ENCODE data around the gene HTR3E. TPM values are rescaled to one million over a fixed set of nuclear protein-coding genes. Genes with fewer than 3 reads are reported as not detected.
"Not testable (repeated sequence)": the region's sequence is repeated elsewhere in the genome, so short reads cannot be mapped to it uniquely, and the experiment has no call there.

HTR3E gene
- total and polyA plus RNA-seq, 10 donors = not detected

DNA sequence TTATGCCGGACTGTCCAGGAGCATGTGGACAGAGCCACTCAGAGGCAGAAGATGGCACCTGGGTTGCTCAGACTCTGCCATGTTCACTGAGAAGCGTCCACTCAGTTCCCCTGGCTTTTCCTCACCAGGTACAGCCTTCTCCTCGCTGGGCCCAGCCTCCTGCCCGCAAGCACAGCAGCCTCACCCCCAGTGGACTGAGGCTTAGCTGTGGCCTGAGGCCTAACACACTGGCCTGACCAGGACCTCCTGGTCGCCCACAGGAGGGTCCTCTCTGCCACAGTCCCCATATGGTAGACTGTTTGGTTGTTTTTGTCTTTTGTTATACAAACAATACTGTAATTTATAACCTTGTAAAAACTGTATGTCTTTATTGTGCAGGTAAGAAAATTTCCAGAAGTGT, 28.5 kb upstream of the HTR3E start:
- no peak overlapping the region for H3K27ac ChIP-seq
- TF ChIP-seq POLR2AphosphoS5 (IDR thresholded peaks at IDR 0.05) (no peak), POLR2A (IDR thresholded peaks at IDR 0.05) (no peak)
- TF ChIP-seq, protein P1, sequence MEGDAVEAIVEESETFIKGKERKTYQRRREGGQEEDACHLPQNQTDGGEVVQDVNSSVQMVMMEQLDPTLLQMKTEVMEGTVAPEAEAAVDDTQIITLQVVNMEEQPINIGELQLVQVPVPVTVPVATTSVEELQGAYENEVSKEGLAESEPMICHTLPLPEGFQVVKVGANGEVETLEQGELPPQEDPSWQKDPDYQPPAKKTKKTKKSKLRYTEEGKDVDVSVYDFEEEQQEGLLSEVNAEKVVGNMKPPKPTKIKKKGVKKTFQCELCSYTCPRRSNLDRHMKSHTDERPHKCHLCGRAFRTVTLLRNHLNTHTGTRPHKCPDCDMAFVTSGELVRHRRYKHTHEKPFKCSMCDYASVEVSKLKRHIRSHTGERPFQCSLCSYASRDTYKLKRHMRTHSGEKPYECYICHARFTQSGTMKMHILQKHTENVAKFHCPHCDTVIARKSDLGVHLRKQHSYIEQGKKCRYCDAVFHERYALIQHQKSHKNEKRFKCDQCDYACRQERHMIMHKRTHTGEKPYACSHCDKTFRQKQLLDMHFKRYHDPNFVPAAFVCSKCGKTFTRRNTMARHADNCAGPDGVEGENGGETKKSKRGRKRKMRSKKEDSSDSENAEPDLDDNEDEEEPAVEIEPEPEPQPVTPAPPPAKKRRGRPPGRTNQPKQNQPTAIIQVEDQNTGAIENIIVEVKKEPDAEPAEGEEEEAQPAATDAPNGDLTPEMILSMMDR (IDR thresholded peaks at IDR 0.05 in 8 of 11, conservative IDR thresholded peaks at IDR 0.05 in 3 of 11) = no peak
- peaks cover 0 to 4% (median 0%) of the 10 kb centered on the region in 7 donors for H3K27me3 ChIP-seq (replicated peaks in 1 of 7)
- H3K9me3 ChIP-seq = peaks cover 0 to 14% (median 4%) of the 10 kb centered on the region in 8 donors
- no peak overlapping the region for H3K4me3 ChIP-seq
- no peak for DNase-seq
- intact Hi-C loops (cut with DNase I; ENCODE audit: low total_unique reads) = no loop called here
- no peaks in the 10 kb centered on the region for H3K36me3 ChIP-seq
- no peaks in the 10 kb centered on the region for H3K4me1 ChIP-seq
- 74 to 91% (median 89%) methylated on average over 5 of the region's 5 CpGs for WGBS, 5 donors

DNA sequence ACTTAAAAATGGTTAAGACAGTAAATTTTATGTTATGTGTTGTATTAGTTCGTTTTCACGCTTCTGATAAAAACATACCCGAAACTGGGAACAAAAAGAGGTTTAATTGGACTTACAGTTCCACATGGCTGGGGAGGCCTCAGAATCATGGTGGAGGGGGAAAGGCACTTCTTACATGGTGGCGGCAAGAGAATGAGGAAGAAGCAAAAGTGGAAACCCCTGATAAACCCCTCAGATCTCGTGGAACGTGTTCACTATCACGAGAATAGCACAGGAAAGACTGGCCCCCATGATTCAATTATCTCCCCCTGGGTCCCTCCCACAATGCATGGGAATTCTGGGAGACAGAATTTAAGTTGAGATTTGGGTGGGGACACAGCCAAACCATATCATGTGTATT, 25.7 kb upstream of the HTR3E start:
- WGBS, 5 donors = 89 to 93% (median 90%) methylated on average over 7 of the region's 7 CpGs
- H3K27me3 ChIP-seq (replicated peaks in 1 of 7); H3K27ac ChIP-seq; H3K4me3 ChIP-seq; H3K36me3 ChIP-seq; DNase-seq; intact Hi-C loops (cut with DNase I; ENCODE audit: low total_unique reads); H3K4me1 ChIP-seq: not testable (repeated sequence)
- H3K9me3 ChIP-seq = peaks cover 0 to 14% (median 4%) of the 10 kb centered on the region in 8 donors

- DNase-seq = no peak
- Histone ChIP-seq H3K27ac (no peak overlapping the region), H3K9me3 (peaks cover 0 to 14% (median 4%) of the 10 kb centered on the region in 8 donors), H3K4me1 (no peaks in the 10 kb centered on the region), H3K27me3 (replicated peaks in 1 of 7) (no peaks in the 10 kb centered on the region), H3K36me3 (no peaks in the 10 kb centered on the region), H3K4me3 (no peak overlapping the region)
- intact Hi-C loops (cut with DNase I; ENCODE audit: low total_unique reads) = no loop called here
- 85 to 94% (median 87%) methylated on average over 4 of the region's 4 CpGs for WGBS, 5 donors
- TF ChIP-seq, protein P1 (IDR thresholded peaks at IDR 0.05 in 8 of 11, conservative IDR thresholded peaks at IDR 0.05 in 3 of 11) = no peak
- TF ChIP-seq POLR2A (IDR thresholded peaks at IDR 0.05) = no peak
- no peak for TF ChIP-seq POLR2AphosphoS5 (IDR thresholded peaks at IDR 0.05)
These were observed 23.2 kb upstream of the HTR3E start for GRCh38 chr3:184073621-184074020.

DNA sequence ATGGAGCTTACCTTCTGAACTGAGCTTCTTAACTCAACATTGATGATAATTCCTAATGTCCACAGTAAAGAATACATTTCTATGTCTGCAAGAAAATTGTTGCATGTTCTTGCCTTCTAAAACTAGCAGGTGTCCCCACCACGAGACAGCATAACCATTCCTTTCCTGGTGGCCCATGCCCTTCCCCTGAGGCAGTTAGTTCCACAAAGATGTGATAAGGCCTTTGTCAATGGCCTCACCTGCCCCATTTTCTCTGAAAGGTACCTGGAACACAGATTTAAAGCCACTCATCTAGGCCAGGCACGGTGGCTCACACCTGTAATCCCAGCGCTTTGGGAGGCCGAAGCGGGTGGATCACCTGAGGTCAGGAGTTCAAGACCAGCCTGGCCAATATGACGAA, 21.0 kb upstream of the HTR3E start:
- no peak overlapping the region for H3K4me3 ChIP-seq
- H3K27me3 ChIP-seq (replicated peaks in 1 of 7) = no peaks in the 10 kb centered on the region
- H3K9me3 ChIP-seq = peaks cover 0 to 6% (median 2%) of the 10 kb centered on the region in 8 donors
- H3K36me3 ChIP-seq = no peaks in the 10 kb centered on the region
- no peaks in the 10 kb centered on the region for H3K4me1 ChIP-seq
- intact Hi-C loops (cut with DNase I; ENCODE audit: low total_unique reads) = no loop called here
- no peak overlapping the region for H3K27ac ChIP-seq
- WGBS, 5 donors = 87 to 97% (median 92%) methylated on average over 6 of the region's 6 CpGs
- DNase-seq = no peak
- TF ChIP-seq POLR2A (IDR thresholded peaks at IDR 0.05) (no peak), POLR2AphosphoS5 (IDR thresholded peaks at IDR 0.05) (no peak)
- TF ChIP-seq, protein P1 (IDR thresholded peaks at IDR 0.05 in 8 of 11, conservative IDR thresholded peaks at IDR 0.05 in 3 of 11) = no peak

DNA sequence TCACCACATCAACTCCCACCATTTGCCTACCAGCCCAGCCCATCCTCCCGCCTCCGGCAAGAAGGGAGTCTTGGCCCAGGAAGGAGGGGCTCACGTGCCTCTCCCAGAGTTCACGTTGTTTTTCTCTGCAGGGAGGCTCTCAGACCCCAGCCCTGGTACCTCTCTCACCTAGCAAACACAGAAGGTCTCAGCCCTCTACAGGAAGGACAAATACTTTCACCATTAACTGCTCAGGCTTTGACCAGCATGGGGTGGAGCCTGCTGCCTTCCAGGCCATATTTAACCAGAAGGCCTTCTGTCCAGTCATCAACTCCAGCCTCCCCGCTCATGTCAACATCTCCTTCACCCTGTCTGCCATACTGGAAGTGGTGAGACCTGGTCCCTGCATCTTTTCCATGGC, 19.0 kb upstream of the HTR3E start:
- Histone ChIP-seq H3K4me1 (no peaks in the 10 kb centered on the region), H3K36me3 (no peaks in the 10 kb centered on the region), H3K27me3 (replicated peaks in 1 of 7) (no peaks in the 10 kb centered on the region), H3K4me3 (no peak overlapping the region), H3K9me3 (no peaks in the 10 kb centered on the region), H3K27ac (no peak overlapping the region)
- no peak for DNase-seq
- intact Hi-C loops (cut with DNase I; ENCODE audit: low total_unique reads) = no loop called here
- 73 to 81% (median 78%) methylated on average over 5 of the region's 5 CpGs for WGBS, 5 donors
- TF ChIP-seq, protein P1 (IDR thresholded peaks at IDR 0.05 in 8 of 11, conservative IDR thresholded peaks at IDR 0.05 in 3 of 11) = no peak
- TF ChIP-seq POLR2A (IDR thresholded peaks at IDR 0.05) (no peak), POLR2AphosphoS5 (IDR thresholded peaks at IDR 0.05) (no peak)

Measured in spleen (tissue), 11 donors.